DOHH2 (cell line): Measurements from ENCODE around the gene TMEM107.

Experiments
- CTCF ChIP-seq: fragments of 200-600 bp; sonication (generic); IDR thresholded peaks from one replicate; pipeline ENCODE4 v1.5.1; 2014; ENCODE audit warnings: antibody characterized with exemption, mild to moderate bottlenecking, low read depth, low read length; ENCODE audit not compliant: poor library complexity, severe bottlenecking
- EZH2phosphoT487 ChIP-seq: fragments of 200-600 bp; sonication (generic); IDR thresholded peaks from 2 replicates; pipeline ENCODE4 v1.6.1; 2017; ENCODE audit warnings: borderline replicate concordance, mild to moderate bottlenecking, antibody characterized with exemption, low read length, moderate library complexity, mixed read lengths

- TF ChIP-seq CTCF (no peak), EZH2phosphoT487 (peak; percentile 7)
Observed at GRCh38 chr17:8123695-8124349, 52.4 kb downstream of the TMEM107 start, which contains the start of gene HES7.
